Fibroblast of gingiva (primary cell): Measurements from ENCODE around the gene TFAM.
A peak's percentile ranks its signal among the peaks of the same experiment; 100 is the strongest.
"Not testable (repeated sequence)": the region's sequence is repeated elsewhere in the genome, so short reads cannot be mapped to it uniquely, and the experiment has no call there.

Experiments used
- DNase-seq: peaks from one replicate; pipeline ENCODE4 v3.0.0-alpha.2; 2011; ENCODE audit warnings: low read depth

TFAM gene

GRCh38 chr10:58372607-58373441 lies 12.4 kb upstream of the TFAM start:
- no peak for DNase-seq

DNA sequence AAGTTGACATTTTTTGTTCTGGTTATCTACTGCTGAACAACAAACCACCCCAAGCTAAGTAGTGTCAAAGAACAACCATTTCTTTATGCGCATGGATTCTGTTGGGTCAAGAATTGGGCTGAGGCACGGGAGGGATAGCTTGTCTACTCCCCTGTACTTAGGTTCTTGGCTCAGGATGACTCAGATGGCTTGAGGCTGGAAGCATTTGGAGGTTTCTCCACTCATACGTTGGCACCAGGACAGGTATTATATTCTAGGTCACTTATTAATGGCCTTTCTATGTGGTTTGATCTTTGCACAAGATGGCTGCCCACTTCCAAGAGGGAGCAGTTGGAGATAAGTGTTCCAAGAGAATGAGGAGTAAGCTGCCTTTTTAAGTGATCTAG lies 11.8 kb upstream of the TFAM start:
- DNase-seq, result no peak

- DNase-seq, result no peak
Measured at GRCh38 chr10:58382489-58382995, 2.7 kb upstream of the TFAM start.

- no peak for DNase-seq
Measured at GRCh38 chr10:58384095-58384494, 1.1 kb upstream of the TFAM start.

DNA sequence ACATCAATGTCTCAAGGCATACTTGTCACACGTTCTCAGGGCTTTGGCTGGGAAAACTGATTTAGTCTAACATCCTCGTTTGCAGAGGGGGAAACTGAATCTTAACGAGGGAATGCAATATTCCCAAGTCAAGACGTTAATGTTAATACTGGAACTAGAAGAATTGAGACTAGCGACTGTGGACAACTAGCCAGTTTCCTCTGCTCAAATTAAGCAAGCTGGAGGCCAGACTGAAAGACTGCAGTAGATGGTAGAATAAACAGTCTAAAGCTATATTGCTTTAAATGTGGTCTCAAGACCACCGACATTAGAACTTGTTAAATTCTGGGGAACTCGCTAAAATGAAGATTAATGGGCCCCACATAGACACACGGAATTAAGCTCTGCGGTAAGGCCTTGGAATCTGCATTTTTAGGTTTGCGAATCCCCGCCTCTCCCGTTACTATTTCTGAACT lies 639 bp upstream of the TFAM start:
- no peak for DNase-seq

DNA sequence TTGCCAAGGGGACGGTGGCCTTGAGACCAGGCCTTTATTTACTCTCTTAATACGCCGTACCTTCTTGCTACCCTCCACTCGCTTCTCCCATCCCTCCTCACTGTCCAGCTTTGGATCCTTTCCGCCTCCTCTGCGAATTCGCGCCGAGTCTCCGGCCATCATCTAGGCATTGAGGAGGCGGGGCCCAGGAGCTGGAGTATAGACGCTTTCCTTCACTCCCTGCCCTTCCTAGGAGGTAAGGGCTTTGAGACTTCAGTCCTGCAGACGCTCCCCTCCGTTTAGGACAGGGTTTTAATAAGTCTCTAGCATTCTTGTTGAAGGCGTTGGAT lies 538 bp downstream of the TFAM start:
- DNase-seq, result no peak

DNA sequence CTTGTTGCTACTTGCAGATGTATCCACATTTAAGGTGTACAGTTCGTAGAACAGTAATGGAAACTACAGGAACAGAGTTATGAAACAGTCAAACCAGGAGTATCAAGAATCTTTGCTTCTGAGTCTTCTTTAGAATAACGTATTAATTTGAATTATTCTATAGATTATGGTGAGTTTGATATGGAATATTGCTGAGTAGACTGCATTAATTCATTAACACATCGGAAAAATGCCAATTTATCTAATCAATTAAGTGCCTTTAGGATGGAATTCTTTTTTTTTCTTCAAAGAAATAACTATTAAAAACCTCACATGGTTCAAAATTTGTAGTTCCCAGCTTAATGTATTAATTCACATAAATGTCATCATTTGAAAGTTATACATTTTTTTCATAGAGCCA lies 3.8 kb downstream of the TFAM start:
- no peak for DNase-seq

DNA sequence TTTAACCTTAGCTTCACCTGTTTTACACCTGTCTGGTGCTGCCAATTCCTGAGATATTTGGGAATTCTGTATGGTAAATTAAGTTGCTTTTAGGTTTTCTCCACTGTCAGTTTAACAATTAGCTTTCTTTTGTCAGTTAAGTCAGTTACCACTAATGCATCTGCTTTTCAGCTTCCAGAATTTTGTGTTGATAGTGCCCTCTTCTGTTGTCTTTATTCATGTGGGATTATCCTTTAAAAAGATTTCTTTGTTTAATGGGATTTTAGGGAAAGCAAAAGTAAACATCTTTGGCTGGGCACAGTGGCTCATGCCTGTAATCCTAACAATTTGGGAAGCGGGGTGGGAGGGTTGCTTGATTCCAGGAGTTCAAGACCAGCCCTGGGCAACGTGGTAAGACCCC lies 8.1 kb downstream of the TFAM start:
- peak; percentile 5 for DNase-seq

- DNase-seq, result no peak
Measured at GRCh38 chr10:58394471-58394870, 9.3 kb downstream of the TFAM start.

DNA sequence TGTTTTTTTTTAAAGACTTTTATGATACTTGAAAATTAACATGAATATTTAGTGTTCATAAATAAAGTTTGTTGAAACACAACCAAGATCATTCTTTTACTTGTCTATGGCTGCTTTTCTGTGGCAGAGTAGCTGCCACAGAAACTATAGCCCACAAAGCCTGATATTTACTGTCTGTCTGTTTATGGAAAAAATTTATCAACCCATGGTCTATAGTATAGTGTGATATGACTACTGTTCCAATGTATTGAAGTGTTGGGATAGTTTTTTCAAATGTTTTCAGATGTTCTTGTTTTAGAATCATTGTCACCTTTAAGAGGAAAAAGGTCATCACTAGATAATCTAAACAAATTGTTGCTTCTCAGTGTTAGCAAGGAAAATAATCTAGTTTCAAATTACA lies 10.8 kb downstream of the TFAM start:
- DNase-seq, result no peak

DNA sequence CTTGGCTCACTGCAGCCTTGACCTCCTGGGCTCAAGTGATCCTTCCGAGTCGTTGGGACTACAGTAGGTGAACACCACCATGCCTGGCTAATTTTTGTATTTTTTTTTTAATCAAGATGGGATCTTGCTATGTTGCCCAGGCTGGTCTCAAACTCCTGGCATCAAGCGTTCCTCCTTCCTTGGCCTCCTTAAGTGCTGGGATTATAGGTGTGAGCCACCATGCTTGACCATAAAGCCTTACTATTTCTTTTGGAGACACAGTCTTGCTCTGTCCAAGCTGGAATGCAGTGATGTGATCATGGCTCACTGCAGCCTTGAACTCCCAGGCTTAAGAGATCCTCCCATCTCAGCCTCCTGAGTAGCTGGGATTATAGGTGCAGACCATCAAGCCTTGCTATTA lies 12.6 kb downstream of the TFAM start:
- DNase-seq, result no peak

GRCh38 chr10:58399410-58399809 lies 14.2 kb downstream of the TFAM start:
- DNase-seq, result no peak

DNA sequence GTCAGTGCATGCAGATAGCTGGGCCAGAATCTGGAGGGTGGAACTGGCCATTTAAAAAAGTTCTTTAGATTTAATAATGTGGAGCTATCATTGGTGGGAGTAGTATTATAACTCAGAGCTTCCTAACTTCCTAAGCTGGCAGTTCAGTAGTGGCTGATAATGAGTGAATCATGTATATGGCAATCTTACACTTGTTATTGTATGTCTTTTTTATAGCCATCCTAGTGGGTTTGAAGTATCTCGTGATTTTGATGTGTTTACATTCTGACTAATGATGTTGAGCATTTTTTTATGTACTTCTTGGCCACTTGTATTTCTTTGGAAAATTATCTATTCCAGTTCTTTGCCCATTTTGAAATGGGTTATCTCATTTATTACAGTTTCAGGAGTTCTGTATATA lies 15.4 kb downstream of the TFAM start:
- no peak for DNase-seq

DNA sequence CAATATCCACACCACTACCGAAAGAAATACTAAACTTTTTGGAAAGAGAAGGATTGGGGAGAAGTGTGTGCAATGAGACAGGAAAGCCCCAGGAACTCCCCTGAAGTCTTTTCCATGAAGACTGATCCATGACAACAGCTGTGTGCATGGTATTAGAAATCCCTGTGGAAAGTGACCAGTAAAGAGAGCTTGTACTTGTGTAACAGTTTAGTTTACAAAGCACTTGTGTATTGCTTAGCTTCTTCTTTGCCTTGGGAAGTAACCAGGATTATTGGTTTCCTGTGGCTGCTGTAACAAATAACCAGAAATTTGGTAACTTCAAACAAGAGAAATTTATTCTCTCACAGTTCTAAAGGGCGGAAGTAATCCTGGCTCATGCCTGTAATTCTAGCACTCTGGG lies 18.8 kb downstream of the TFAM start:
- no peak for DNase-seq

- no peak for DNase-seq
Measured at GRCh38 chr10:58409956-58410610, 24.9 kb downstream of the TFAM start.

- DNase-seq, result no peak
Measured at GRCh38 chr10:58412502-58412961, 27.3 kb downstream of the TFAM start.

GRCh38 chr10:58414270-58415041 lies 29.2 kb downstream of the TFAM start:
- peak; percentile 69 for DNase-seq

DNA sequence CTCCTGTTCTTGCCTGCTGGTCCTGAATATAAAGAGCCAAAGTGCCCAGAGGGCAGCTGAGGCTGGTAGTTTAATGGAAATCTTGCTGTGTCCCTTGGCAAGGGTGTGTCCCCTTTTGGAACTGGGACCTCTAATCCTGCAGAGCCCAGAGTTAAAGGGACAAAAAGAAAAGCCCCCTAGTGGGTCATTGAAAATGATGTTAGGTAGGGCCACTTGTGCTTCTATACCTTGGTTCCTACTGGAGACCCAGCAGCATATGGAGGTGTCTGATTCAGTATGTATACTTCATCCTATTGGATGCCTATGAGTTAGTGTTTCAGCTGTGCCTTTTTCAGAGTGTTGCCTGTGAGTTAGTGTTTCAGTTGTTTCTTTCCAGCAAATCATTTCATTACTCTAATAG lies 30.5 kb downstream of the TFAM start:
- DNase-seq, result no peak

- not testable (repeated sequence) for DNase-seq
Measured at GRCh38 chr10:58417902-58418301, 32.7 kb downstream of the TFAM start.

- no peak for DNase-seq
Measured at GRCh38 chr10:58424176-58424575, 39.0 kb downstream of the TFAM start.

DNA sequence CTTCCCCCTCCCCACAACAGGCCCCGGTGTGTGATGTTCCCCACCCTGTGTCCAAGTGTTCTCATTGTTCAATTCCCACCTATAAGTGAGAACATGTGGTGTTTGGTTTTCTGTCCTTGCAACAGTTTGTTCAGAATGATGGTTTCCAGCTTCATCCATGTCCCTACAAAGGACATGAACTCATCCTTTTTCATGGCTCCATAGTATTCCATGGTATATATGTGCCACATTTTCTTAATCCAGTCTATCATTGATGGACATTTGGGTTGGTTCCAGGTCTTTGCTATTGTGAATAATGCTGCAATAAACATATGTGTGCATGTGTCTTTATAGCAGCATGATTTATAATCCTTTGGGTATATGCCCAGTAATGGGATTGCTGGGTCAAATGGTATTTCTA lies 43.2 kb downstream of the TFAM start:
- not testable (repeated sequence) for DNase-seq

GRCh38 chr10:58431903-58432302 lies 46.7 kb downstream of the TFAM start:
- peak; percentile 17 for DNase-seq

DNA sequence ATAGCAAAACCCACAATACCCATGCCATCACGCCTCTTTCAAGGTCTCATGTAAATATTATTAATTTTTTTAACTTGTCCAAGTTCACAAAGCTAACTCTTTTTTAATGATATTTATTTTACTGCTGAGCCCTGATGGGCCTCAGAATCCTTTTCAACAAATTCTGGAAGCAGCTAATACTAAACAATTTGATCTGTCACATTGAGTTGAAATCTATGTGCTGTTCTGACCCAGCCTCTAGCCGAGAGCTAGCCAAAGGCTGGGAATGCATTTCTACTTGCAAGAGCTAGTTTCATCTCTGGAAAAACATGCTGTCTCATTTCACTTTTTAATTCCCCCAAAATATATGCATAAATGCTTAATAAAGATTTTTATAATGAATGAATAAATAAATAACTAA lies 47.9 kb downstream of the TFAM start:
- no peak for DNase-seq
